HG02943 (cell line): Measurements from ENCODE around the gene CDS1.

ENCODE experiments used
- ATAC-seq: cut with Tn5 transposase; IDR thresholded peaks from one replicate; pipeline ENCODE4 v1.9.1; 2021; ENCODE audit warnings: mild to moderate bottlenecking, low read depth, moderate library complexity; ENCODE audit not compliant: unreplicated experiment

Gene CDS1

DNA sequence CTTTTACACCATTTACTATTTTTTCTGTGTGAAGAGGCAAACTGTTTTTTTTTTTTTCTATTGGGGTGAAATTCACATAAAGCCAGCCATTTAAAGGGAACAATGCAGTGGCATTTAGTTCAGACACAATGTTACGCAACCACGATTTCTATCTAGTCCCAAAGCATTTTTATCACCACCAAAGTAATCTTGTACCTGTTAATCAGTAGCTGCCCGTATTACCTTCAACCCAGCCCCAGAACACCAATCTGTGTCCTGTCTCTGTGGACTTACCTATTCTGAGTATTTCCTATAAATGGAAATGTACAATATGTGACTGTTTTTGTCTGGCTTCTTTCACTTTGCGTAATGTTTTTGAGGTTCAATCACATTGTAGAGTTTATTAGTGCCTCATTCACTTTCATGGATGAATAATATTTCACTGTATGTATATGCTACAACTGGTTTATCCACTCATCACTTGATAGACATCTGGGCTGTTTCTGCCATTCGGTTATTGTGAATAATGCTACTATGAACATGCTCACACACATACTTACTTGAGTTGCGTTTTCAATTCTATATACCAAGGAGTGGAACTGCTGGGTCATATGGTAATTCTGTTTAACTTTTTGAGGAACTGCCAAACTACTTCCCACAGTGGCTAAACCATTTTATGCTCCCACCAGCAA, 116.2 kb downstream of the CDS1 start:
- ATAC-seq, result no peak
